GM10248 (cell line): ENCODE data around the gene CLDN8.

ENCODE experiments used
- CTCF ChIA-PET: fragments of 300-600 bp; sonication (Branson Sonifier 250); formaldehyde crosslinking; extraction: SDS; loops from one replicate; lab custom pipeline; 2021; ENCODE audit warnings: antibody characterized with exemption; lab: Yijun Ruan, JAX
- POLR2A ChIA-PET: fragments of 350-650 bp; sonication (Branson Sonifier 250); formaldehyde crosslinking; extraction: SDS; loops from one replicate; lab custom pipeline; 2020; ENCODE audit warnings: antibody characterized with exemption; lab: Yijun Ruan, JAX
- DNase-seq: peaks from one replicate; pipeline ENCODE4 v3.0.0; 2012; ENCODE audit errors: extremely low spot score
- TF ChIP-seq, protein P1 (sequence below): IDR thresholded peaks from 2 replicates; pipeline ENCODE4 v1.5.1; 2012; ENCODE audit warnings: mild to moderate bottlenecking, low read depth; ENCODE audit errors: extremely low read depth, missing control alignments, control extremely low read depth

Gene CLDN8

DNA sequence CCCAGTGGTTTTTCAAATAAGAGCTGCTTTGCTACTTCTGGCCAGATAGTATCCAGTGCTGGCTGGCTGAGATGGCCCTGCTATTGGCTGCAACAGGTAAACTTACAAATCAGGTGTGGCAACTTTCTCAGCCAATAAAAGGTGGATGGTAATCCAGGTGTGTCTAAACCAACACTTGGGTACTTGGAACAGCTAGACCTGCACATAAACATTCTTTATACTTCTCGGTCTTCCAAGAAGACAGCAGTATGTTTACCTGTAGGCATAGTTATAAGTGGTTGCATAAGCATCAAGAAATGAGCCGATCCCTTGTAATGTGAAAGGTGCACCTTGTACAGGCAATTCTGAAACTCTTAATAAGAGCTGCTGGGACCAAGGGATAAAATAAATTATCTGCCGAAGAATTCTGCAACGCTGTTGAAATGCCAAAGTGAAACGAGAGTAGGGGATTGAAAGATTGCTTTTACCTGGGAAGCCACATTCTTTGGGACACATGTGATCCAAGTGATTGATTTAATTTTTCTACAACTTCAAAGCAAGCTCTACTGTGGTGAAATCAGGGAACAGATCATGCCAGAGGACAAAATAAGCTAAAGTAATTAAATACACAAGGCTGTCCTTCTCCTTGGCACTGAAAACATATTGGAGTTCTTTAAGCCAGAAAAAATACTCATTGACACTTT, at the start of gene CLDN8:
CLDN8 (minus strand) TSS at position 57 of the 683 bp plus-strand sequence. CDS start 172 bp downstream, outside the sequence.
- TF ChIP-seq, protein P1, sequence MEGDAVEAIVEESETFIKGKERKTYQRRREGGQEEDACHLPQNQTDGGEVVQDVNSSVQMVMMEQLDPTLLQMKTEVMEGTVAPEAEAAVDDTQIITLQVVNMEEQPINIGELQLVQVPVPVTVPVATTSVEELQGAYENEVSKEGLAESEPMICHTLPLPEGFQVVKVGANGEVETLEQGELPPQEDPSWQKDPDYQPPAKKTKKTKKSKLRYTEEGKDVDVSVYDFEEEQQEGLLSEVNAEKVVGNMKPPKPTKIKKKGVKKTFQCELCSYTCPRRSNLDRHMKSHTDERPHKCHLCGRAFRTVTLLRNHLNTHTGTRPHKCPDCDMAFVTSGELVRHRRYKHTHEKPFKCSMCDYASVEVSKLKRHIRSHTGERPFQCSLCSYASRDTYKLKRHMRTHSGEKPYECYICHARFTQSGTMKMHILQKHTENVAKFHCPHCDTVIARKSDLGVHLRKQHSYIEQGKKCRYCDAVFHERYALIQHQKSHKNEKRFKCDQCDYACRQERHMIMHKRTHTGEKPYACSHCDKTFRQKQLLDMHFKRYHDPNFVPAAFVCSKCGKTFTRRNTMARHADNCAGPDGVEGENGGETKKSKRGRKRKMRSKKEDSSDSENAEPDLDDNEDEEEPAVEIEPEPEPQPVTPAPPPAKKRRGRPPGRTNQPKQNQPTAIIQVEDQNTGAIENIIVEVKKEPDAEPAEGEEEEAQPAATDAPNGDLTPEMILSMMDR: no peak
- CTCF ChIA-PET: interaction anchor here (1.2 kb wide), 1 partner anchor 11 kb away, joined by 3 read pairs; no protein-coding TSS in a partner anchor
- POLR2A ChIA-PET: no interaction called here
- no peak for DNase-seq

DNA sequence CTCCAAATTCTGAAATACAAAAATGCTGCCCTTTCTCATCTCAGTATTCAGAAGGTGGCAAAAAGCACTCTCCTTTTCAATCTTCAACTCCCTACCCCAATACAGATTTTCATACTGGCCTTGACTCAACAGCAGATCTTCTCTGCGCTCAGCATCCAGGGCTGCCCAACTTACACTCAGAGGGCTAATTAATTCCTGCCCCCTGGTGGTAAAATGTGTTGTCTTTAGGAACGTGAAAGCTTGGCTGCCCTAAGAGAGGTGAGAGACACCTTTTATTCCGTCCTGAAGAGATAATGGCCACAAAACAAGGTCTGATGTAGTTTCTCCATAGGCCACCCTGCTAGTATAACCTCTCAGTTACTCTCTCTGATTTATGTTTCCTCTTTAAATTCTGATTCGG, 41.9 kb upstream of the CLDN8 start:
- TF ChIP-seq, protein P1: no peak
- ChIA-PET POLR2A (no interaction called here), CTCF (interaction anchor here (1.1 kb wide), 1 partner anchor 23 kb away, joined by 3 read pairs; no protein-coding TSS in a partner anchor)
- DNase-seq: no peak

DNA sequence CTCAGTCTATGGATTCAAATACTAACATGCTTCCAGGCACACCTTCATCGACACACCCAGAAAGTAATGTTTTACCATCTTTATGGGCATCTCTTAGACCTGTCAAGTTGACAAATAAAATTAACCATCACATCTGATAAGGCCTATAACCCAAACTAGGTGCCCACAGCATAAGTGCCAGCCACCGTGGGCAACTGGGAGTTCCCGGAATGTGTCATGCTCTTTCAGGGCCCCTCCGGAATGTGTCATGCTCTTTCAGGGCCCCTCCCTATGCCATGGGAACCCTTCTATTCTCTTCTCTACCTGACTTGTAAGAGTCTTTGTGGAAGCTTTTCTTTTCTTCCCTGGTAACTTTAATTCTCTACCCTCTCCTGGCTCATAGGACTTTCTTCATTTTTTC, 40.2 kb upstream of the CLDN8 start:
- TF ChIP-seq, protein P1: no peak
- POLR2A ChIA-PET: no interaction called here
- DNase-seq: no peak

DNA sequence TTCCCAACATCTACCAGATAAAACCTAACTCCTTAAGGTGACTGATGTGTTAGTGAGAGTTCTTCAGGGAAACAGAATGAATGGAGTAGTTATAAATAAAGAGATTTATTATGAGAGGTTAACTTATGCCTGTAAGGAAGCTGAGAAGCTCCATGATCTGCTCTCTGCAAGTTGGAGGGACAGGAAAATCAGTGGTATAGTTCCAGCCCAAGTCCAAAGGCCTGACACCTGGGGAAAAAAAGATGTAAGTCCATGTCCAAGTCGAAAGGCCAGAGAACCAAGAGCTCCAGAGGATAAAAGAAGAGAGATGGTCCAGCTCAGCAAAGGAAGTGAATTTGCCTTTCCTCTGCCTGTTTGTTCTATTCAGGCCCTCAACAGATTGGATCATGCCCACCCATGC, 39.8 kb upstream of the CLDN8 start:
- ChIA-PET POLR2A (no interaction called here), CTCF (interaction anchor here (1.2 kb wide), 1 partner anchor 8 kb away, joined by 3 read pairs; no protein-coding TSS in a partner anchor)
- TF ChIP-seq, protein P1: no peak
- DNase-seq: no peak

More for the DNA sequence above, 40.2 kb upstream of the CLDN8 start:
- CTCF ChIA-PET: no interaction called here

DNA sequence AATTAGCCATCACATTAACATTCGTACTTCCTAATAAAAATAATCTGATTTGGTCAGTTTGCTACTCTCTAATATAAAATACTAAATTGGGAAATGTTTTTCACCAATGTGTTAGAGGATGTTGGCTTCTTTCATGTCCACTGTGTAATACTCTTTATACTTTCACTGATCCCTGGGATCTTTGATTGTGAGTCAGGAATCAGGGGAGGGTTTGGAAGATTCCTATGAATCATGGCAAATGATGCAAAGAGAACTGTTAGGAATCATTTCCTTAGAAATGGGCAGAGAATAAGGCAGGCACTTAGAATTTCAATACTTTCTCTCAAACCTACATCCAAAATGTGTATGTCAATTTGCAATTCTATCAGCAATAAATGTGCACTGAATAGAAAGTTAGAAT, 35.9 kb upstream of the CLDN8 start:
- TF ChIP-seq, protein P1: no peak
- no peak for DNase-seq
- POLR2A ChIA-PET: no interaction called here
- CTCF ChIA-PET: no interaction called here

DNA sequence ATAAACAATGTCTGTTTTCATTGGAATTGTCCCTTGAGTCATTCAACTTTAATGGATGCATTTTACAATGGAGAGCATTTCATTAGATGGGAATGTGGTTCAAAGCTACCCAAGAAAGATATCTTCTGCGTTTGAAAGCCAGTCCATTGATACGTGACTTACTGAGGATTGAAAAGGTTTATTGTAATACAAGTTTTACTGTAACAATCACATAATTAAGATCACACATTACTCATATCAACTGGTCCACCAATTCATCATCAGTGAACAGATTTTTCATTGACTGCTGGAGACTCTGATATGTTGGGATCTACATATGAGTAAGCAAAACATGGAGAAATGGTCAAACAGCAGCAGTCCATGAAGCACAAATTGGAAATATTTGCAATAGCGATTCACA, 34.0 kb upstream of the CLDN8 start:
- ChIA-PET CTCF (no interaction called here), POLR2A (no interaction called here)
- DNase-seq: no peak
- TF ChIP-seq, protein P1: no peak
